Endothelial cell of umbilical vein (primary cell): ENCODE data around the gene STX12. TPM values are rescaled to one million over a fixed set of nuclear protein-coding genes. Genes with fewer than 3 reads are reported as not detected.

Experiments used
- BruUV-seq: library from RNA; stranded (reverse); fragments of 400-500 nt; replicated peaks from 2 replicates; lab custom pipeline; 2021; lab: Mats Ljungman, UMichigan
- CTCF ChIA-PET: fragments of 300-600, 350-600 bp; sonication (Branson Sonifier 250); formaldehyde crosslinking; loops from one replicate; lab custom pipeline; 2021; ENCODE audit warnings: antibody characterized with exemption, inconsistent platforms; lab: Charles Lee
- POLR2A ChIA-PET: fragments of 300-600, 350-600 bp; sonication (Branson Sonifier 250); formaldehyde crosslinking; loops from one replicate; lab custom pipeline; 2021; ENCODE audit warnings: antibody characterized with exemption, inconsistent platforms; lab: Charles Lee
- DNase-seq: peaks from one replicate; pipeline ENCODE4 v3.0.0-alpha.2; 2011; ENCODE audit warnings: low read depth, low spot score
- FAIRE-seq: peaks from 2 replicates; lab custom pipeline; 2011; peaks lifted over from hg19 to GRCh38; lab: Jason Lieb, UNC
- H2AFZ ChIP-seq: 2 replicates; pipeline ENCODE4 v1.6.0; 2012; ENCODE audit warnings: low read depth, low read length, control low read depth, inconsistent platforms
- H3K27ac ChIP-seq: 2 replicates; pipeline ENCODE4 v1.5.1; 2011; ENCODE audit warnings: low read depth, mild to moderate bottlenecking, control low read depth, low read length, moderate library complexity; ENCODE audit not compliant: insufficient read depth
- H3K27me3 ChIP-seq, 2 experiments: 2 replicates each; pipeline versions ENCODE4 v1.6.0 to v1.6.1; 2011; ENCODE audit warnings: low read length in 2 of 2, mixed read lengths in 1 of 2; ENCODE audit not compliant: control insufficient read depth in 2 of 2, insufficient read depth in 2 of 2
- H3K36me3 ChIP-seq, 2 experiments: 2 replicates in 1 of 2; 3 replicates in 1 of 2; pipeline ENCODE4 v1.5.1; 2011; ENCODE audit warnings: low read length in 2 of 2, mild to moderate bottlenecking in 1 of 2, moderate library complexity in 1 of 2; ENCODE audit not compliant: control insufficient read depth in 2 of 2, insufficient read depth in 2 of 2; ENCODE audit errors: extremely low read depth in 1 of 2
- H3K4me1 ChIP-seq: 3 replicates; pipeline ENCODE4 v1.5.1; 2011; ENCODE audit warnings: mild to moderate bottlenecking, low read length; ENCODE audit not compliant: control insufficient read depth, insufficient read depth; ENCODE audit errors: extremely low read depth
- H3K4me2 ChIP-seq: 2 replicates; pipeline ENCODE4 v1.6.1; 2011; ENCODE audit warnings: low read length, control low read depth, mixed read lengths; ENCODE audit not compliant: insufficient read depth
- H3K4me3 ChIP-seq, 3 experiments: fragments of 200-600 bp in 1 of 3; sonication (generic), shearing (Covaris generic) in 1 of 3; replicated peaks in 1 of 3; 2 replicates each; pipeline ENCODE4 v1.5.1; 2011 to 2016; ENCODE audit warnings: control low read depth in 3 of 3, low read length in 3 of 3, mild to moderate bottlenecking in 2 of 3, inconsistent platforms in 1 of 3, low read depth in 1 of 3, moderate library complexity in 1 of 3; ENCODE audit not compliant: insufficient read depth in 1 of 3
- H3K79me2 ChIP-seq: 2 replicates; pipeline ENCODE4 v1.6.0; 2012; ENCODE audit warnings: low read length, inconsistent platforms; ENCODE audit not compliant: control insufficient read depth, insufficient read depth
- H3K9ac ChIP-seq: replicated peaks from 2 replicates; pipeline ENCODE3; 2011; ENCODE audit warnings: low read length, control low read depth; ENCODE audit not compliant: insufficient read depth; ENCODE audit errors: extremely low read depth
- H3K9me1 ChIP-seq: replicated peaks from 3 replicates; pipeline ENCODE4 v1.6.0; 2011; ENCODE audit warnings: mild to moderate bottlenecking, low read length; ENCODE audit not compliant: control insufficient read depth, insufficient read depth; ENCODE audit errors: extremely low read depth
- H3K9me3 ChIP-seq: replicated peaks from 2 replicates; pipeline ENCODE4 v1.5.1; 2012; ENCODE audit warnings: low read length, inconsistent platforms; ENCODE audit not compliant: control insufficient read depth, insufficient read depth
- H4K20me1 ChIP-seq: replicated peaks from 2 replicates; pipeline ENCODE3; 2011; ENCODE audit warnings: mild to moderate bottlenecking, low read length; ENCODE audit not compliant: control insufficient read depth, insufficient read depth; ENCODE audit errors: extremely low read depth
- CTCF ChIP-seq, 2 donors: IDR thresholded peaks; 1 replicate in 1 of 2; 2 replicates in 1 of 2; pipeline ENCODE4 v1.5.1; 2011; ENCODE audit warnings: low read length in 2 of 2, mild to moderate bottlenecking in 2 of 2, moderate library complexity in 2 of 2, control low read depth in 1 of 2, inconsistent platforms in 1 of 2, low read depth in 1 of 2; ENCODE audit not compliant: insufficient read depth in 1 of 2; ENCODE audit errors: extremely low read depth in 1 of 2
- EZH2 ChIP-seq: IDR thresholded peaks from 2 replicates; pipeline ENCODE4 v1.6.1; 2012; ENCODE audit warnings: borderline replicate concordance, low read depth, mild to moderate bottlenecking, moderate library complexity, low read length, inconsistent platforms; ENCODE audit not compliant: severe bottlenecking
- FOS ChIP-seq: IDR thresholded peaks from 2 replicates; pipeline ENCODE4 v1.6.1; 2011; ENCODE audit warnings: mild to moderate bottlenecking, low read length, moderate library complexity, borderline replicate concordance; ENCODE audit not compliant: insufficient read depth
- GATA2 ChIP-seq: IDR thresholded peaks from 2 replicates; pipeline ENCODE4 v1.7.0; 2011; ENCODE audit warnings: low read depth, mild to moderate bottlenecking, moderate library complexity, mixed read lengths, low read length; ENCODE audit not compliant: insufficient read length, insufficient read depth
- JUN ChIP-seq: IDR thresholded peaks from 2 replicates; pipeline ENCODE4 v1.6.1; 2011; ENCODE audit warnings: borderline replicate concordance, low read depth; ENCODE audit not compliant: insufficient read length, insufficient read depth
- MYC ChIP-seq: IDR thresholded peaks from one replicate; pipeline ENCODE4 v1.6.1; 2011; ENCODE audit warnings: mild to moderate bottlenecking, low read depth, low read length
- POLR2A ChIP-seq: IDR thresholded peaks from 2 replicates; pipeline ENCODE4 v1.6.1; 2012; ENCODE audit warnings: low read depth, mild to moderate bottlenecking, control low read depth, low read length
- POLR2AphosphoS5 ChIP-seq: IDR thresholded peaks from 2 replicates; pipeline ENCODE4 v1.6.1; 2012; ENCODE audit warnings: low read depth, mild to moderate bottlenecking, control low read depth, low read length, moderate library complexity; ENCODE audit not compliant: insufficient read depth
- dilution Hi-C: fragments of 300-500 bp; cut with MboI; formaldehyde crosslinking; loops from one replicate; pipeline ENCODE4 v1.15.0; 2019; ENCODE audit warnings: low sequenced_read_pairs; ENCODE audit not compliant: extremely low pct_ligation_motif_present
- intact Hi-C: fragments of 100-400 bp; cut with micrococcal nuclease; formaldehyde crosslinking; loops from one replicate; pipeline ENCODE4 v1.10.0; 2022
- polyA plus RNA-seq, 4 experiments: library from polyadenylated mRNA; depleted of rRNA in 3 of 4; stranded (reverse) in 3 of 4; unstranded in 1 of 4; fragments of >200 nt; gene quantifications; 2 replicates each; pipeline versions ENCODE4 v1.2.1 to v1.2.3, GENCODE V29; 2011 to 2012; ENCODE audit warnings: missing spikeins in 1 of 4
- total RNA-seq: library from RNA; stranded (reverse); gene quantifications from 2 replicates; pipeline ENCODE4 v1.2.3, GENCODE V29; 2021
- TF ChIP-seq, protein P1 (sequence below): IDR thresholded peaks from 2 replicates; pipeline ENCODE4 v1.6.1; 2011; ENCODE audit not compliant: insufficient read depth, insufficient read length

STX12 gene
- total and polyA plus RNA-seq, 2 donors (not counting 3 experiments of a cell fraction or from before 2014, with no cell fraction given), result 28.7 to 90.3 TPM

DNA sequence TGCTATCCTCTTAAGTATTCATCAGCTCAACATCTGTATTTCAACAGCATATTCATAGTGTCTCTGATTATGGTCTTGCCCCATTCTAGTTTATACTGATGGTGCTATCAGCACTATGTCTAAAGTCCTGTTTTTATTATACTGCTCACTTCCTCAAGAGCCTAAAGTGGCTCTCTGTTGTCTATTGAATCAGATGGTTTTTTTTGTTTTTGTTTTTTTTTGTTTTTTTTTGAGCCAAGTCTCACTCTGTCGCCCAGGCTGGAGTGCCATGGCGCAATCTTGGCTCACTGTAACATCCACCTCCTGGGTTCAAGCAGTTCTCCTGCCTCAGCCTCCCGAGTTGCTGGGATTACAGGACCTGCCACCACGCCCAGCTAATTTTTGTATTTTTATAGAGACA is 6.1 kb downstream of the STX12 start:
- Histone ChIP-seq H4K20me1 (peaks cover 3% of the 10 kb centered on the region), H3K27ac (no peak overlapping the region), H3K27me3 (no peaks in the 10 kb centered on the region), H3K9me1 (no peaks in the 10 kb centered on the region), H3K9ac (no peak overlapping the region), H3K79me2 (peaks cover 93% of the 10 kb centered on the region), H3K4me1 (peaks cover 15% of the 10 kb centered on the region), H2AFZ (no peak overlapping the region), H3K4me3 (no peak overlapping the region), H3K9me3 (no peaks in the 10 kb centered on the region), H3K36me3 (peaks cover 2 to 4% of the 10 kb centered on the region in 2 experiments), H3K4me2 (no peak overlapping the region)
- no peak for FAIRE-seq
- POLR2A ChIA-PET, result no interaction called here
- TF ChIP-seq CTCF (IDR thresholded peaks at IDR 0.05; ENCODE audit: extremely low read depth in 1 of 2, insufficient read depth in 1 of 2, low read depth in 1 of 2, low read length in 2 of 2) (no peak), FOS (no peak), EZH2 (no peak), POLR2A (no peak), GATA2 (no peak), MYC (no peak), JUN (no peak), POLR2AphosphoS5 (no peak)
- TF ChIP-seq, protein P1, sequence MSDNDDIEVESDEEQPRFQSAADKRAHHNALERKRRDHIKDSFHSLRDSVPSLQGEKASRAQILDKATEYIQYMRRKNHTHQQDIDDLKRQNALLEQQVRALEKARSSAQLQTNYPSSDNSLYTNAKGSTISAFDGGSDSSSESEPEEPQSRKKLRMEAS, result no peak
- CTCF ChIA-PET, result no interaction called here
- no peak for DNase-seq
- BruUV-seq, result no TSS peak
- dilution Hi-C loops (no loop called here), intact Hi-C loops (no loop called here)
